C4-2B (cell line): ENCODE data around the gene SKI.
A peak's percentile ranks its signal among the peaks of the same experiment; 100 is the strongest.

Experiments
- H3K27ac ChIP-seq: fragments of 450-650 bp; 2 replicates; pipeline ENCODE4 v1.5.1; 2017
- ZFX ChIP-seq: fragments of 450-650 bp; IDR thresholded peaks from 2 replicates; pipeline ENCODE4 v1.6.1; 2017
- TF ChIP-seq, protein P1 (sequence below): fragments of 450-650 bp; conservative IDR thresholded peaks from 2 replicates; pipeline ENCODE4 v1.5.1; 2017; ENCODE audit warnings: mild to moderate bottlenecking

SKI gene

DNA sequence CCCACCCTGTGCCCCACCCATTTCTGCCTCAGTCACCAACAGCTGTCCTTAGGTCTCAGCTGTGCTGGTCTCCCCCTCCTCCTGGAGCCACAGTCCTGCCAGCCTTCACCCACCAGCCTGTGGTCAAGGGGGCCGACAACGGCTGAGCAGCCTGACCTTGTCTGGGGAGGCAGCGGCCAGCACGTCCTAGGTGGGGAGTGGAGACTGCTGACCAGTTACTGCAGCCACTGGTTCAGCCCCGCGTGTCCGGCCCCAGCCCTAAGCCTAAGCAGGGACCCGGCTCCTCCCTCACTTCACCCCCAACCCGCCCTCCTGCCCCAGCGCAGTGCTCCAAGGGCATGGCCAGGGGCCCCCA, 84.0 kb downstream of the SKI start:
- no peak for TF ChIP-seq ZFX
- TF ChIP-seq, protein P1, sequence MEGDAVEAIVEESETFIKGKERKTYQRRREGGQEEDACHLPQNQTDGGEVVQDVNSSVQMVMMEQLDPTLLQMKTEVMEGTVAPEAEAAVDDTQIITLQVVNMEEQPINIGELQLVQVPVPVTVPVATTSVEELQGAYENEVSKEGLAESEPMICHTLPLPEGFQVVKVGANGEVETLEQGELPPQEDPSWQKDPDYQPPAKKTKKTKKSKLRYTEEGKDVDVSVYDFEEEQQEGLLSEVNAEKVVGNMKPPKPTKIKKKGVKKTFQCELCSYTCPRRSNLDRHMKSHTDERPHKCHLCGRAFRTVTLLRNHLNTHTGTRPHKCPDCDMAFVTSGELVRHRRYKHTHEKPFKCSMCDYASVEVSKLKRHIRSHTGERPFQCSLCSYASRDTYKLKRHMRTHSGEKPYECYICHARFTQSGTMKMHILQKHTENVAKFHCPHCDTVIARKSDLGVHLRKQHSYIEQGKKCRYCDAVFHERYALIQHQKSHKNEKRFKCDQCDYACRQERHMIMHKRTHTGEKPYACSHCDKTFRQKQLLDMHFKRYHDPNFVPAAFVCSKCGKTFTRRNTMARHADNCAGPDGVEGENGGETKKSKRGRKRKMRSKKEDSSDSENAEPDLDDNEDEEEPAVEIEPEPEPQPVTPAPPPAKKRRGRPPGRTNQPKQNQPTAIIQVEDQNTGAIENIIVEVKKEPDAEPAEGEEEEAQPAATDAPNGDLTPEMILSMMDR = no peak
- H3K27ac ChIP-seq = no peak overlapping the region

DNA sequence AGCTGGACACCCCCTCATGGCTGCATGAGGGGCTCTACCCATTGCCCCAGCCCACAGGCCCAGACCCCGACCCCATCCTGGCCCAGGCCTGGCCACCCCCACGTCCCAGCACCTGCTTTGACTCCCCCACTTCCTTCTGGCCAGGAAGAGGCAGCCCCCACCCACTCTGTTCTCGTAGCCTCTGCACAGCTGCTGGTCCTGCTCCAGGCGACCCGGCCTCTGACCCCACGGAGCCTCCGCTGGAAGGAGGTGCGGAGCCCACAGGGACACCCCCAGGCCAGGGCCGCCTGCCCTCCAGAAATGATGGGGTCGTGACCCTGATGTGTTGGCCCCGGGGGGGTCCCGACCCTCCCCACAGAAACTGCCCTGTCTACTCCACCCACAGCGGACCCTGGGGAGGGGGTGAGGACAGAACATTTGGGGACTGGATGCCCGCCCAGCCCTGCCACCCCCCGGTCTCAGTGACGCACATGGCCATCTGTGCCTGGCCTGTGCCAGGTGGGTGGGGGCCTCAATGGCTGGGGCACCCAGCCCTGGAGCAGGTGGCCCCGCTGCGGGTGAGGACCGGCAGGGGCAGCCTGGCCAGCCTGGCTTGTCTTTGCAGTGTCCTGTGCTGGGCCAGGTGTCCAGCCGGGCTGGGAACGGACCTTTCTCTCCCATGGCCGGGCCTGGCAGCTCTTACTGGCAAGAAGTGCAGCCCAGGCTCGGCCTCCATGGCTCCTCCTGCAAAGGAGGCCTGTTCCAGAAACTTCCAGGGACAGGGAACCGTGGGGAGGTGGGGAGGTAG, 84.6 kb downstream of the SKI start:
- no peak for TF ChIP-seq ZFX
- TF ChIP-seq, protein P1 = no peak
- H3K27ac ChIP-seq = no peak overlapping the region

DNA sequence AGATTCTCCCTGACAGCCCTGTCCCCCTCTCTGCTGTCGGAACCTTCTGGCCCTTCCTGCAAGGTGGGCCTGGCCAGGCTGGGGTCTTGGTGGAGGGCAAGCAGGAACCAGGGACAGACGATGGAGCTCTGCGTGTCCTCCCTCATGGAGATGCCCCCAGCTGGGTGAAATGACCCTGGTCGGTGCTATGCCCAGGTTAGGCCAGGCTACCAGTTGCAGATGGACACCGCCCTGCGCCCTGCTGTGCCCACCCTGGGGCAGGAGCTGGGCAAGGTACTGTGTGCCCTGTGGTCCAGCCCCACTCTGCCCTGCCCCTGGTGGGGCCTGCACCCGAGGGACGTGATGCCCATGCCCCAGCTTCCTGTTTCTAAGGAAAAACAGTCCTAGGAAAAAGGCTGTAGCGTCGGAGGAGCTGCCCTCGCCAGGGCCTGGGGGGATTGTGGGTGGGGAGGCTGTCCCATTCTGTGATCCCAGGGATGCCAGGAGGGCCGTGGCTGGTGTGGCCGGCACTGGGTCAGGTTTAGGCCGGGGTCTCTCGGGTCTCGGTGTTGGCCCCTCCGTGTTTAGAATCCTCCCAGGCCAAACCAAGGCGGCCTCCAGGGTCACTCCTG, 85.6 kb downstream of the SKI start:
- no peak overlapping the region for H3K27ac ChIP-seq
- TF ChIP-seq, protein P1 = no peak
- TF ChIP-seq ZFX = no peak

DNA sequence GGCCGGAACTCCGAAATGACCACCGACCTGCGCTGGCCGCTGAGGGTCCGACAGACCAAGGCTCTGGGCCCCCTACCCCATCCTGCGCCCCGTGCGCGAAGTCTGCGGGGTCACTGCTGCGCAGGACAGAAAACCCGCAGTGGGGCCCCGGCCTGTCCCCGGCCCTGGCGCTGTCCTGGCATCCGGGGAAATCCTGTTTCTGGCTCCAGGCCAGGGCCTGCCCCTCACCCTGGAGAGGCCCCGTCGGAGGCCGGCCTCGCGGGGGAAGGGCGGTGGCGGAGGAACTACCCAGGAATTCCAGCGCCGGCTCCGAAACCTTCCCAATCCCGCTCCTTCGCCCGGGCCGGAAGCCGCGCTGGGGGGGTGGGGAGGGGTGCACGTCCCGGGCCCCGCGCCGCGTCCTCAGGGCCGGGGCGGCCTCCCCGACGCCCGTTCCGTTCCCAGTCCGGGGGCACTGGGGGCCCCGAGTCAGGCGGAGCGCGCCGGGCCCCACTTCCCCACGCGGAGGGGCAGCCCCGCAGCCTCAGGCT, 86.2 kb downstream of the SKI start:
- H3K27ac ChIP-seq = no peak overlapping the region
- no peak for TF ChIP-seq ZFX
- TF ChIP-seq, protein P1 = no peak

DNA sequence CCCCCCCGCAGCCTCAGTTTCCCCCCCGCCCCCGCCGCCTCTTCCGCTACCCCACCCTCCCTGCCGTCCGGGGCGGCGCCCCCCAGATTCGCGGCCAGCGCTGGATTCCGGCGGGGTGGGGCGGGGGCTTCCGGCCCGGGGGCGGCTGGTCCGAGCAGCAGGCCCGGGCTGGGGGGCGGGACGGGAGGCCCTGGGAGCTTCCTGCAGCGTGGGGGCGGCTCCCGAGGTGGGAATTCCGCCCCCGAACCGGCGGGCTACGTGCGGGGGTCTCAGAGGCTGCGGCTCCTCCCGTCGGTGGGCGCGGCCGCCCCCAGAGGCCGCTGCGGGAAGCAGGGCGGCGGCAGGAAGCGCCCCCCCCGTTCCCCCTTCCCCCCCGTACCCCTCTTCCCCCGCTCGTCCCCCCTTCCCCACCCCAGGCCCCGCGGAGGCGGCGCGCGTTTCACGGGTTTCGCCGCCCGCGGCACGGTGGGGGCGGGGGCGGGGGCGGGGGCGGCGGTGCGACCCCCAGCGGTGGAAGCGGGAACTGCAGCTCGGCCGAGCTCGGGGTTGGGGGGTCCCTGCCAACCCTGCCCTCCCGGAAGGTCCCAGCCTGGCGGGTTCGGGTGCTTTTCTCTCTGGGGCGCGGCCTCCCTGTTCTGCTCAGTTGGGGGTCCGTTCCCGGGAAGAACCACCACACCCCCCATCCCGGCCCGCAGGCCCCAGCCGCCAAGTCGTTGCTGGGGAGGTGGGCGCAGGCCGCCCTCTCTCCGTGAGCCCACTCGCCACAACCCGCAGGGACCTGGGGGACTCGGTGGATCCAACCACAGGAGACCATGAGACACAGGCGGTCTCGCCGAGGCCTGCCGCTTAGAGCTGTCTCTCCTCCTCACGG, 86.9 kb downstream of the SKI start:
- H3K27ac ChIP-seq = no peak overlapping the region
- TF ChIP-seq, protein P1 = peak; percentile 91
- TF ChIP-seq ZFX = no peak

DNA sequence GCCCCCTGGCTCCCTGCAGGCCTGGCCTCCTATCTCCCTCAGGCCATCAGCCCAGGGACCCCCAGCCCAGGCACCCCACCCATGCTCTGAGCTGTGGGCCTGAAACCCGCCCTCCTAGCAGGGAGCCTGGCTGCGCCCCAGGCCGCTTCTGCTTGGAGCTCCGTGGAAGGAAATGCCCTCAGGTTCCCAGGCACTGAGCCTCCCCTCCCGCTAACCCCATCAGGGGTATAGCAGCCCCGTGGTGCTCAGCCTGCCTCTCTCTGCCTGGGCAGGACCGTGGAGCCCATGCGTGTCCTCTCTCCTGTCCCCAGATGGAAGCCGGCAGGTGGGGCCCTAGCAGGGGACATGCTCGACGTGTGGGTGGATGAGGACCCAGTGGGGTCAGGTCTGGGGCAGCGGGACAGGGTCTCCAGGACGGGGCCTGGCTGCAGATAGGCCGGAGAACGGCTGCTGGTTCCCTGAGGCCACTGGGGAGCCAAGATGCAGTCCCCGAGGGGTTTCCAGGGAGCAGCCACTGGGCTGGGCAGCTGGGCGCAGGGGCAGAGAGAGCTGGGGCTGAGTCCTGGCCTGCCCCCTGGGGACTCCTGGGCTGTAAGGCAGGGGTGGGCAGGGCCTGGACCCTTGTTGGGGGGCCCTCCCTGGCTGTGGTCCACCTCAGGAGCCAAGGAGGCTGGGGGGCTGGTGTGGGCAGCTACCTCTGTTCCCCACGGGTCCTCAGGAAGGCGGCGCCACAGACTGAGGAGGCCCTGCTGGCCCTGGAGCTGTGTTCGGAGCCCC, 87.7 kb downstream of the SKI start:
- TF ChIP-seq ZFX = no peak
- TF ChIP-seq, protein P1 = no peak
- no peak overlapping the region for H3K27ac ChIP-seq
